AG04450 (cell line): ENCODE results near the gene ECEL1. TPM values are rescaled to one million over a fixed set of nuclear protein-coding genes. Genes with fewer than 3 reads are reported as not detected.

Experiments used
- CTCF ChIA-PET: fragments of 300-600, 350-600 bp; formaldehyde crosslinking; extraction: SDS; loops from one replicate; lab custom pipeline; 2022; ENCODE audit warnings: antibody characterized with exemption, inconsistent platforms; lab: Charles Lee
- POLR2A ChIA-PET: fragments of 350-600 bp; formaldehyde crosslinking; extraction: SDS; loops from one replicate; lab custom pipeline; 2021; ENCODE audit warnings: antibody characterized with exemption, inconsistent platforms; lab: Yijun Ruan, JAX
- DNase-seq: peaks from one replicate; pipeline ENCODE4 v3.0.0-alpha.2; 2011; ENCODE audit warnings: low read depth, low spot score
- H3K27ac ChIP-seq: one replicate; pipeline ENCODE4 v1.5.1; 2012; ENCODE audit warnings: low read depth, low read length, control low read depth
- H3K27me3 ChIP-seq: one replicate; pipeline ENCODE4 v1.6.0; 2012; ENCODE audit warnings: low read length; ENCODE audit not compliant: control insufficient read depth, insufficient read depth
- H3K4me3 ChIP-seq: 2 replicates; pipeline ENCODE4 v1.5.1; 2011; ENCODE audit warnings: mild to moderate bottlenecking, low read depth, low read length, control low read depth
- H3K9me3 ChIP-seq: 2 replicates; pipeline ENCODE4 v1.5.1; 2012; ENCODE audit warnings: low read length; ENCODE audit not compliant: control insufficient read depth, insufficient read depth
- CTCF ChIP-seq: IDR thresholded peaks from 2 replicates; pipeline ENCODE4 v1.5.1; 2011; ENCODE audit warnings: low read depth, low read length, control low read depth, inconsistent platforms
- polyA plus RNA-seq: library from polyadenylated mRNA; depleted of rRNA; stranded (reverse); fragments of >200 nt; gene quantifications from 2 replicates; pipeline ENCODE4 v1.2.3, GENCODE V29; 2011

Gene ECEL1
- polyA plus RNA-seq, 1 experiment: not detected

GRCh38 chr2:232488097-232488711, 570 bp upstream of the ECEL1 start:
- Histone ChIP-seq H3K9me3 (no peaks in the 10 kb centered on the region; the same call in 1 of the 2 replicates), H3K27ac (no peak overlapping the region), H3K27me3 (peaks cover 46% of the 10 kb centered on the region), H3K4me3 (no peak overlapping the region)
- no peak for TF ChIP-seq CTCF
- POLR2A ChIA-PET: no interaction called here
- CTCF ChIA-PET: no interaction called here
- no peak for DNase-seq

DNA sequence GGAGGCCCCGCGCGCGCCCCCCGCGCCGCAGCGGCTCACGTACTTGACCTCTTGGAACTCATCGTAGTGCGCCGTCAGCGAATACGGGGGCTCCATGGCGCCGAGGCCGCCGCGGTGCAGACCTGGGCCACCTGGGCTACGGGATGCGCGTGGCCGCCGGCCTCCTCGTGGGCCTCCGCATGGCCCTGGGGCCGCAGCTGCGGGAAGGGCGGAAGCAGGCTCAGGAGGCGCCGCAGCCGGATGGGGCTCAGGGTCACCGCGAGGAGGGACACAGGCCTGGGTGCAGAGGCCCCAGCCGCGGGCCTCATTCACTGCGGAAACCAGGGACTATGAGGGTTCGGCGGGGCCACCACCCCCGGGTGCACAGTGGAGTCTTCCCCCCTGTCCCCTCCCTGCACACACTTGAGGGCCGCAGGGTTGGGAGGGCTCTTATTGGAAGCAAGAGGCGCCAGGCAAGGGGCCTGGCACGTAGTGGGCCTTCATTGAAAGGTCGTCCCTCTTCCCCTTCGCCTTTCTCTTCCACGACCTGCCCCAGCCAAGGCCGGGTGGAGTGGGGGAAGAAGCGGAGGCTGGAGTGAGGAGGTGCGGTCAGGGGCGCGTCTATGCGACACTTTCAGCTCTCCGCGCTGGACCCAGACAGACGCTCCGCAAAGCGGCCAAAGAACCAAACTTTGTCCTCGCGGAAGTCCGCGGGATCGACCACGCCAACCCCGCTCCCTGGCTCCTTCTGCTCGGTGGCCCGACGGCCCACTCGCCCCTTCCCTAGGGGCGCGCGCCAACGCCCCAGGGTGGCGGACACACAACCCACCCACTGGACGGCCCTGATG, 863 bp downstream of the ECEL1 start:
- Histone ChIP-seq H3K4me3 (no peak overlapping the region), H3K9me3 (no peaks in the 10 kb centered on the region; the same call in 1 of the 2 replicates), H3K27me3 (peaks cover 49% of the 10 kb centered on the region), H3K27ac (no peak overlapping the region)
- no peak for TF ChIP-seq CTCF
- DNase-seq: no peak
- ChIA-PET CTCF (no interaction called here), POLR2A (no interaction called here)

DNA sequence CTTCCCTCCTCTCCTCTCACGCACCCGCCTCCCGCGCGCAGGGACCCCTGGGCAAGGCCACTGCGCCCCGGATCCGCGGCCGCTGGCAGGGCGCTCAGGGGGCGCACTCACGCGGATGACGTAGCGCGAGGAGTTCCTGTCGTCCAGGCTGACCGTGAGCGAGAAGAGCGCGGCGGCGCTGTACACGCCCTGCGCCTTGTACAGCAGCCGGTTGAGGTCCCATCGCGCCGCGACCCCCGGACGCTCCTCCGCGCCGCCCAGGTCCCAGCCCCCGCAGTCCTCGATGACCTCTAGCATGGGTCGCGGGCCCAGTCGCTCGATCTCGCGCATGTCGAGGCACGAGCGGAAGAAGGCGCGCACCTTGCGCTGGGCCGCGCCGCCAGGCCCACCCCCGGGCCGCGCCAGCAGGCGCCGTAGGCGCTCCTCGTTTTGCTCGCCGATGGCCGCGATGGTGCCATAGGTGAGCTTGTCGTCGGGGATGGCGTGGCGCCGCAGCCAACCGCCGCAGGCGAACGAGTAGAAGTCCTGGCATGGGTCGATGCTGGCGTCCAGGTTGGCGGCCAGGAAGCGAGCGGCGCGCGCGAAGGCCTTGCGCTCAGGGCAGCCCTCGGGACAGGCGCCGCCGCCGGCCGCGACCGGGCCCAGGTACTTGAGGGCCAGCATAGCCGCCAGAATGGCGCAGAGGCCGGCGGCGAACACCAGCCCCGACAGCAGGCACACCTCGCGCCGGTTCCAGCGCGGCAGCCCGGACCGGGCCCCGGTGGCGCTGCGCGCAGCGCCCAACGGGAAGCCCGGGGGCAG, 1.7 kb downstream of the ECEL1 start:
- Histone ChIP-seq H3K27me3 (peaks cover 50% of the 10 kb centered on the region), H3K4me3 (no peak overlapping the region), H3K27ac (no peak overlapping the region), H3K9me3 (no peaks in the 10 kb centered on the region; the same call in 1 of the 2 replicates)
- ChIA-PET CTCF (no interaction called here), POLR2A (no interaction called here)
- no peak for TF ChIP-seq CTCF
- DNase-seq: no peak

- no peak for DNase-seq
- H3K27ac ChIP-seq: no peak overlapping the region
- TF ChIP-seq CTCF: no peak
- ChIA-PET POLR2A (no interaction called here), CTCF (no interaction called here)
- no peak overlapping the region for H3K4me3 ChIP-seq
- H3K9me3 ChIP-seq: no peaks in the 10 kb centered on the region; the same call in 1 of the 2 replicates
- H3K27me3 ChIP-seq: peaks cover 49% of the 10 kb centered on the region
These were observed 2.3 kb downstream of the ECEL1 start for GRCh38 chr2:232485348-232485756.
